HCT116 (cell line): ENCODE results near the gene LIPK. TPM values are rescaled to one million over a fixed set of nuclear protein-coding genes. Genes with fewer than 3 reads are reported as not detected.

Experiments
- ATAC-seq: fragments of 200-7000 bp; cut with Tn5 transposase; 2 replicates; pipeline ENCODE4 v1.9.1; 2020; ENCODE audit warnings: mild to moderate bottlenecking, moderate library complexity
- BruUV-seq: library from RNA; stranded (reverse); fragments of 400-500 nt; replicated peaks from 2 replicates; lab custom pipeline; 2021; lab: Mats Ljungman, UMichigan
- CTCF ChIA-PET: fragments of 300-600 bp; sonication (Branson Sonifier 250); formaldehyde crosslinking; loops from one replicate; lab custom pipeline; 2021; ENCODE audit warnings: antibody characterized with exemption; lab: Charles Lee
- POLR2A ChIA-PET: fragments of 300-600, 350-600 bp; sonication (Branson Sonifier 250); formaldehyde crosslinking; loops from one replicate; lab custom pipeline; 2021; ENCODE audit warnings: antibody characterized with exemption; lab: Charles Lee
- RAD21 ChIA-PET, 2 experiments: fragments of 300-600 bp; sonication (Branson Sonifier 250); formaldehyde crosslinking; loops; one replicate each; lab custom pipeline; 2023; ENCODE audit warnings: low total read pairs in 2 of 2; ENCODE audit not compliant: uncharacterized antibody in 2 of 2, unreplicated experiment in 2 of 2, low non-redundant PET in 1 of 2; lab: Charles Lee
- DNase-seq: peaks from one replicate; pipeline ENCODE4 v3.0.0-alpha.2; 2010; ENCODE audit warnings: low read depth, low spot score
- H2AFZ ChIP-seq: fragments of 200-600 bp; shearing (Covaris generic), sonication (generic); 2 replicates; pipeline ENCODE4 v1.6.1; 2017; ENCODE audit warnings: low read depth, mixed run types, mixed read lengths, antibody characterized with exemption, low read length; ENCODE audit not compliant: poor library complexity, severe bottlenecking
- H3K27ac ChIP-seq: 2 replicates; pipeline ENCODE4 v1.5.1; 2012; ENCODE audit warnings: low read depth, low read length
- H3K27me3 ChIP-seq: fragments of 200-600 bp; sonication (generic); 2 replicates; pipeline ENCODE4 v1.6.1; 2016; ENCODE audit warnings: mixed run types, low read length, mixed read lengths; ENCODE audit not compliant: insufficient read depth
- H3K36me3 ChIP-seq, 2 experiments: fragments of 200-500 bp in 1 of 2; fragments of 200-600 bp in 1 of 2; sonication (Bioruptor generic) in 1 of 2; sonication (generic) in 1 of 2; 2 replicates each; pipeline versions ENCODE4 v1.5.1 to v1.6.1; 2014 to 2016; ENCODE audit warnings: low read length in 2 of 2, inconsistent platforms in 1 of 2, mixed read lengths in 1 of 2, mixed run types in 1 of 2; ENCODE audit not compliant: insufficient read depth in 2 of 2, control insufficient read depth in 1 of 2
- H3K4me1 ChIP-seq, 2 experiments: fragments of 200-600 bp in 1 of 2; sonication (generic) in 1 of 2; 2 replicates each; pipeline versions ENCODE4 v1.5.1 to v1.6.1; 2012 to 2017; ENCODE audit warnings: low read length in 2 of 2, inconsistent platforms in 1 of 2, mild to moderate bottlenecking in 1 of 2, mixed read lengths in 1 of 2, mixed run types in 1 of 2, moderate library complexity in 1 of 2; ENCODE audit not compliant: insufficient read depth in 2 of 2, control insufficient read depth in 1 of 2
- H3K4me2 ChIP-seq: fragments of 200-600 bp; sonication (generic); 2 replicates; pipeline ENCODE4 v1.6.1; 2017; ENCODE audit warnings: mixed run types, low read length, mixed read lengths
- H3K4me3 ChIP-seq, 2 experiments: fragments of 200-600 bp in 1 of 2; sonication (generic) in 1 of 2; replicated peaks in 1 of 2; 2 replicates each; pipeline ENCODE4 v1.5.1; 2011 to 2016; ENCODE audit warnings: low read length in 2 of 2, control low read depth in 1 of 2, low read depth in 1 of 2, mild to moderate bottlenecking in 1 of 2, mixed read lengths in 1 of 2, mixed run types in 1 of 2
- H3K79me2 ChIP-seq: fragments of 200-600 bp; sonication (generic); 2 replicates; pipeline ENCODE4 v1.6.1; 2017; ENCODE audit warnings: mild to moderate bottlenecking, mixed run types, low read length, moderate library complexity, mixed read lengths; ENCODE audit not compliant: insufficient read depth
- H3K9ac ChIP-seq: fragments of 200-600 bp; sonication (generic); 2 replicates; pipeline ENCODE4 v1.6.1; 2016; ENCODE audit warnings: low read length, mixed read lengths
- H3K9me2 ChIP-seq: fragments of 200-600 bp; sonication (generic), shearing (Covaris generic); 2 replicates; pipeline ENCODE4 v1.6.1; 2017; ENCODE audit warnings: mixed run types, mild to moderate bottlenecking, moderate library complexity; ENCODE audit not compliant: insufficient read depth
- H3K9me3 ChIP-seq, 2 experiments: fragments of 200-500 bp in 1 of 2; fragments of 200-600 bp in 1 of 2; sonication (Bioruptor generic) in 1 of 2; sonication (generic) in 1 of 2; 2 replicates each; pipeline ENCODE4 v1.6.1; 2014 to 2017; ENCODE audit warnings: low read length in 2 of 2, mixed read lengths in 2 of 2, inconsistent platforms in 1 of 2, low read depth in 1 of 2, mild to moderate bottlenecking in 1 of 2, mixed run types in 1 of 2, moderate library complexity in 1 of 2; ENCODE audit not compliant: control insufficient read depth in 1 of 2, insufficient read depth in 1 of 2
- H4K20me1 ChIP-seq: fragments of 200-600 bp; sonication (generic), shearing (Covaris generic); 2 replicates; pipeline ENCODE4 v1.6.1; 2017; ENCODE audit warnings: mixed run types, mild to moderate bottlenecking, moderate library complexity; ENCODE audit not compliant: insufficient read depth
- CBX3 ChIP-seq: IDR thresholded peaks from 2 replicates; pipeline ENCODE4 v1.6.1; 2012; ENCODE audit warnings: low read depth
- EGR1 ChIP-seq: IDR thresholded peaks from 2 replicates; pipeline ENCODE4 v1.6.1; 2012; ENCODE audit warnings: low read depth
- EZH2 ChIP-seq: fragments of 200-600 bp; sonication (generic); IDR thresholded peaks from 2 replicates; pipeline ENCODE4 v1.6.1; 2017; ENCODE audit warnings: antibody characterized with exemption, mixed run types
- EZH2phosphoT487 ChIP-seq: fragments of 200-600 bp; IDR thresholded peaks from 2 replicates; pipeline ENCODE4 v1.6.1; 2018; ENCODE audit warnings: antibody characterized with exemption, borderline replicate concordance
- JUND ChIP-seq: IDR thresholded peaks from 2 replicates; pipeline ENCODE4 v1.6.1; 2012
- POLR2A ChIP-seq: IDR thresholded peaks from 2 replicates; pipeline ENCODE4 v1.7.0; 2011; ENCODE audit warnings: borderline replicate concordance; ENCODE audit not compliant: insufficient read depth, insufficient read length; ENCODE audit errors: extremely low read depth
- POLR2AphosphoS5 ChIP-seq: IDR thresholded peaks from 2 replicates; pipeline ENCODE4 v1.6.1; 2011; ENCODE audit warnings: mild to moderate bottlenecking, low read depth, low read length, moderate library complexity
- SIN3A ChIP-seq: IDR thresholded peaks from 2 replicates; pipeline ENCODE4 v1.6.1; 2012; ENCODE audit warnings: low read depth
- TCF7L2 ChIP-seq: IDR thresholded peaks from 2 replicates; pipeline ENCODE4 v1.7.0; 2011; ENCODE audit warnings: borderline replicate concordance, inconsistent platforms; ENCODE audit not compliant: insufficient read depth, insufficient read length; ENCODE audit errors: extremely low read depth
- YY1 ChIP-seq: IDR thresholded peaks from 2 replicates; pipeline ENCODE4 v1.6.1; 2011; ENCODE audit warnings: low read length, low read depth, moderate library complexity, mild to moderate bottlenecking; ENCODE audit not compliant: insufficient replicate concordance; ENCODE audit errors: extremely low read depth
- ZFX ChIP-seq: fragments of 450-650 bp; IDR thresholded peaks from 2 replicates; pipeline ENCODE4 v1.6.1; 2017
- ZNF274 ChIP-seq: fragments of 200-500 bp; sonication (Bioruptor generic); IDR thresholded peaks from 2 replicates; pipeline ENCODE4 v1.6.1; 2014; ENCODE audit warnings: mild to moderate bottlenecking, low read depth, low read length, inconsistent platforms
- intact Hi-C: fragments of 100-400 bp; cut with micrococcal nuclease; formaldehyde crosslinking; loops from 2 replicates; pipeline ENCODE4 v1.10.0; 2022
- total RNA-seq: library from RNA; stranded (reverse); gene quantifications from one replicate; pipeline ENCODE4 v1.2.1, GENCODE V29; 2021; ENCODE audit not compliant: unreplicated experiment
- TF ChIP-seq, protein P1 (sequence below): IDR thresholded peaks from 2 replicates; pipeline ENCODE4 v1.6.1; 2012; ENCODE audit warnings: low read depth
- TF ChIP-seq, protein P2 (sequence below): IDR thresholded peaks from 2 replicates; pipeline ENCODE4 v1.6.1; 2011; ENCODE audit warnings: mild to moderate bottlenecking, low read length, moderate library complexity; ENCODE audit not compliant: insufficient replicate concordance; ENCODE audit errors: extremely low read depth
- TF ChIP-seq, protein P3 (sequence below): IDR thresholded peaks from 2 replicates; pipeline ENCODE4 v1.6.1; 2012
- TF ChIP-seq, protein P4 (sequence below): IDR thresholded peaks from 2 replicates; pipeline ENCODE4 v1.6.1; 2012

Gene LIPK
- total RNA-seq, 1 experiment from 2014 or later: not detected

DNA sequence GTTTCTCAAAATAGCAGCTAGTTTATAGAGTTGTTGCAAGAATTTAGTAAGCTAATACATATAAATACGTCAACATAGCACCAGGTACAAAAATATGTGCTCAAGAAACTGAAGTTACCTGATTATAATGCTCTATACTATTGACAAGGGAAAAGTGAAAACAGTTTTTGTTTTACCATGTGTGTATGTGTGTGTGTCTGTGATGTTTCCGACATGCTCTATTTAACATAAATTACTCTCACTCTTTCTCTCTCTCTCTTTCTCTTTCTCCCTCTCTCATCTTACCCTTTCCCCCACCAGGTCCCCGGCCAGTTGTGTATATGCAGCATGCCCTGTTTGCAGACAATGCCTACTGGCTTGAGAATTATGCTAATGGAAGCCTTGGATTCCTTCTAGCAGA lies 58.1 kb downstream of the LIPK start:
- Histone ChIP-seq H3K4me3 (no peak overlapping the region), H2AFZ (no peak overlapping the region), H3K27ac (no peak overlapping the region), H3K79me2 (no peaks in the 10 kb centered on the region), H3K9me2 (no peaks in the 10 kb centered on the region), H3K4me2 (no peak overlapping the region), H3K4me1 (no peaks in the 10 kb centered on the region), H3K27me3 (no peaks in the 10 kb centered on the region), H3K9ac (no peak overlapping the region), H3K36me3 (no peaks in the 10 kb centered on the region), H4K20me1 (no peaks in the 10 kb centered on the region), H3K9me3 (no peaks in the 10 kb centered on the region)
- ChIA-PET RAD21 (no interaction called here), POLR2A (no interaction called here), CTCF (interaction anchor here (1.3 to 1.4 kb wide), 2 partner anchors 36 to 47 kb away, joined by 3 to 4 read pairs; no protein-coding TSS in a partner anchor)
- no peak for ATAC-seq
- no TSS peak for BruUV-seq
- intact Hi-C loops: no loop called here
- no peak for DNase-seq
- TF ChIP-seq CBX3 (no peak), EGR1 (no peak), YY1 (no peak), EZH2phosphoT487 (no peak), ZNF274 (no peak), POLR2AphosphoS5 (no peak), JUND (no peak), ZFX (no peak), EZH2 (no peak), POLR2A (no peak), SIN3A (no peak), TCF7L2 (no peak)
- TF ChIP-seq, protein P1, sequence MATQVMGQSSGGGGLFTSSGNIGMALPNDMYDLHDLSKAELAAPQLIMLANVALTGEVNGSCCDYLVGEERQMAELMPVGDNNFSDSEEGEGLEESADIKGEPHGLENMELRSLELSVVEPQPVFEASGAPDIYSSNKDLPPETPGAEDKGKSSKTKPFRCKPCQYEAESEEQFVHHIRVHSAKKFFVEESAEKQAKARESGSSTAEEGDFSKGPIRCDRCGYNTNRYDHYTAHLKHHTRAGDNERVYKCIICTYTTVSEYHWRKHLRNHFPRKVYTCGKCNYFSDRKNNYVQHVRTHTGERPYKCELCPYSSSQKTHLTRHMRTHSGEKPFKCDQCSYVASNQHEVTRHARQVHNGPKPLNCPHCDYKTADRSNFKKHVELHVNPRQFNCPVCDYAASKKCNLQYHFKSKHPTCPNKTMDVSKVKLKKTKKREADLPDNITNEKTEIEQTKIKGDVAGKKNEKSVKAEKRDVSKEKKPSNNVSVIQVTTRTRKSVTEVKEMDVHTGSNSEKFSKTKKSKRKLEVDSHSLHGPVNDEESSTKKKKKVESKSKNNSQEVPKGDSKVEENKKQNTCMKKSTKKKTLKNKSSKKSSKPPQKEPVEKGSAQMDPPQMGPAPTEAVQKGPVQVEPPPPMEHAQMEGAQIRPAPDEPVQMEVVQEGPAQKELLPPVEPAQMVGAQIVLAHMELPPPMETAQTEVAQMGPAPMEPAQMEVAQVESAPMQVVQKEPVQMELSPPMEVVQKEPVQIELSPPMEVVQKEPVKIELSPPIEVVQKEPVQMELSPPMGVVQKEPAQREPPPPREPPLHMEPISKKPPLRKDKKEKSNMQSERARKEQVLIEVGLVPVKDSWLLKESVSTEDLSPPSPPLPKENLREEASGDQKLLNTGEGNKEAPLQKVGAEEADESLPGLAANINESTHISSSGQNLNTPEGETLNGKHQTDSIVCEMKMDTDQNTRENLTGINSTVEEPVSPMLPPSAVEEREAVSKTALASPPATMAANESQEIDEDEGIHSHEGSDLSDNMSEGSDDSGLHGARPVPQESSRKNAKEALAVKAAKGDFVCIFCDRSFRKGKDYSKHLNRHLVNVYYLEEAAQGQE: no peak
- TF ChIP-seq, protein P2, sequence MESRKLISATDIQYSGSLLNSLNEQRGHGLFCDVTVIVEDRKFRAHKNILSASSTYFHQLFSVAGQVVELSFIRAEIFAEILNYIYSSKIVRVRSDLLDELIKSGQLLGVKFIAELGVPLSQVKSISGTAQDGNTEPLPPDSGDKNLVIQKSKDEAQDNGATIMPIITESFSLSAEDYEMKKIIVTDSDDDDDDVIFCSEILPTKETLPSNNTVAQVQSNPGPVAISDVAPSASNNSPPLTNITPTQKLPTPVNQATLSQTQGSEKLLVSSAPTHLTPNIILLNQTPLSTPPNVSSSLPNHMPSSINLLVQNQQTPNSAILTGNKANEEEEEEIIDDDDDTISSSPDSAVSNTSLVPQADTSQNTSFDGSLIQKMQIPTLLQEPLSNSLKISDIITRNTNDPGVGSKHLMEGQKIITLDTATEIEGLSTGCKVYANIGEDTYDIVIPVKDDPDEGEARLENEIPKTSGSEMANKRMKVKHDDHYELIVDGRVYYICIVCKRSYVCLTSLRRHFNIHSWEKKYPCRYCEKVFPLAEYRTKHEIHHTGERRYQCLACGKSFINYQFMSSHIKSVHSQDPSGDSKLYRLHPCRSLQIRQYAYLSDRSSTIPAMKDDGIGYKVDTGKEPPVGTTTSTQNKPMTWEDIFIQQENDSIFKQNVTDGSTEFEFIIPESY: no peak
- TF ChIP-seq, protein P3, sequence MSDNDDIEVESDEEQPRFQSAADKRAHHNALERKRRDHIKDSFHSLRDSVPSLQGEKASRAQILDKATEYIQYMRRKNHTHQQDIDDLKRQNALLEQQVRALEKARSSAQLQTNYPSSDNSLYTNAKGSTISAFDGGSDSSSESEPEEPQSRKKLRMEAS: no peak
- TF ChIP-seq, protein P4, sequence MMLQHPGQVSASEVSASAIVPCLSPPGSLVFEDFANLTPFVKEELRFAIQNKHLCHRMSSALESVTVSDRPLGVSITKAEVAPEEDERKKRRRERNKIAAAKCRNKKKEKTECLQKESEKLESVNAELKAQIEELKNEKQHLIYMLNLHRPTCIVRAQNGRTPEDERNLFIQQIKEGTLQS: no peak
